Testis (tissue), 3 donors: Measurements from ENCODE around the gene HBEGF. TPM values are rescaled to one million over a fixed set of nuclear protein-coding genes. Genes with fewer than 3 reads are reported as not detected.
A peak's percentile ranks its signal among the peaks of the same experiment; 100 is the strongest.

Experiments used
- DNase-seq: peaks from one replicate; pipeline ENCODE4 v3.0.0-alpha.2; 2019
- H3K27ac ChIP-seq, 2 donors: fragments of 200-600 bp; sonication (generic); one replicate each; pipeline ENCODE4 v1.5.1; 2019
- H3K27me3 ChIP-seq: fragments of 200-600 bp; sonication (generic); one replicate; pipeline ENCODE4 v1.5.1; 2019
- H3K36me3 ChIP-seq: fragments of 200-600 bp; sonication (generic); one replicate; pipeline ENCODE4 v1.5.1; 2017; ENCODE audit warnings: low read depth; ENCODE audit errors: missing control alignments
- H3K4me1 ChIP-seq: fragments of 200-600 bp; sonication (generic); one replicate; pipeline ENCODE4 v1.5.1; 2019
- H3K4me3 ChIP-seq, 2 donors: fragments of 200-600 bp; sonication (generic); one replicate each; pipeline ENCODE4 v1.5.1; 2017 to 2019
- H3K9me3 ChIP-seq: fragments of 200-600 bp; sonication (generic); one replicate; pipeline ENCODE4 v1.5.1; 2017
- CTCF ChIP-seq, 3 experiments: fragments of 450-650 bp in 2 of 3; fragments of 200-600 bp in 1 of 3; sonication (generic) in 1 of 3; IDR thresholded peaks; one replicate each; pipeline ENCODE4 v1.5.1; 2016 to 2019; ENCODE audit warnings: antibody characterized with exemption in 3 of 3, mild to moderate bottlenecking in 2 of 3, moderate library complexity in 1 of 3
- POLR2A ChIP-seq: fragments of 450-650 bp; IDR thresholded peaks from one replicate; pipeline ENCODE4 v1.6.1; 2017; ENCODE audit warnings: antibody characterized with exemption, mild to moderate bottlenecking, moderate library complexity
- WGBS, 2 donors: methylation state at CpG; one replicate each; pipeline ENCODE4 v1.1.5; 2018; 5-methylcytosine and 5-hydroxymethylcytosine counted together
- intact Hi-C: fragments of 100-400 bp; cut with DNase I; formaldehyde crosslinking; loops from one replicate; pipeline ENCODE4 v1.15.1; 2023; ENCODE audit warnings: low total_unique reads
- polyA plus RNA-seq: library from polyadenylated mRNA; stranded (reverse); fragments of 350-450 nt; fragmentation: Illumina TruSeq; extraction: RNeasy Lipid Tissue Mini Kit (QIAGEN cat#74804); gene quantifications from one replicate; pipeline ENCODE4 v1.2.3, GENCODE V29; 2014; ENCODE audit warnings: low read depth, low replicate concordance; ENCODE audit not compliant: insufficient read depth
- total RNA-seq, 2 donors: library from RNA; depleted of rRNA; stranded (reverse); fragments of >200 nt; gene quantifications; one replicate each; pipeline ENCODE4 v1.2.3, GENCODE V29; 2016

The HBEGF gene
- total and polyA plus RNA-seq, 3 donors from 2014 or later, result 8.2 to 23.9 (median 23.2) TPM

GRCh38 chr5:140372971-140373487 is 26.6 kb upstream of the HBEGF start:
- Histone ChIP-seq H3K4me1 (peaks cover 7% of the 10 kb centered on the region), H3K27me3 (no peaks in the 10 kb centered on the region), H3K27ac (no peak overlapping the region), H3K4me3 (no peak overlapping the region), H3K9me3 (no peaks in the 10 kb centered on the region), H3K36me3 (no peaks in the 10 kb centered on the region)
- 25 to 28% methylated on average over 2 of the region's 2 CpGs for WGBS, 2 donors
- peak; percentile 80 for DNase-seq
- TF ChIP-seq POLR2A, result no peak
- peak; percentile 48 to 82 (median 71) for TF ChIP-seq CTCF (IDR thresholded peaks at IDR 0.05)
- intact Hi-C loops, result loop anchor here (10.0 kb wide), 1 partner anchor 342 kb away; no protein-coding TSS in a partner anchor

- Histone ChIP-seq H3K36me3 (no peaks in the 10 kb centered on the region), H3K27me3 (no peaks in the 10 kb centered on the region), H3K27ac (no peak overlapping the region), H3K4me3 (no peak overlapping the region), H3K4me1 (peaks cover 7% of the 10 kb centered on the region), H3K9me3 (no peaks in the 10 kb centered on the region)
- no peak for TF ChIP-seq POLR2A
- TF ChIP-seq CTCF (IDR thresholded peaks at IDR 0.05), result no peak
- DNase-seq, result no peak
- WGBS, 2 donors, result 79 to 92% methylated on average over 3 of the region's 3 CpGs
- intact Hi-C loops, result loop anchor here (10.0 kb wide), 1 partner anchor 343 kb away; no protein-coding TSS in a partner anchor
Measured at GRCh38 chr5:140371356-140372151, 25.2 kb upstream of the HBEGF start.

GRCh38 chr5:140367256-140368013 is 21.0 kb upstream of the HBEGF start:
- H3K27ac ChIP-seq, result no peak overlapping the region
- no peaks in the 10 kb centered on the region for H3K27me3 ChIP-seq
- TF ChIP-seq POLR2A, result no peak
- TF ChIP-seq CTCF (IDR thresholded peaks at IDR 0.05), result no peak
- no peaks in the 10 kb centered on the region for H3K4me1 ChIP-seq
- no peaks in the 10 kb centered on the region for H3K9me3 ChIP-seq
- intact Hi-C loops, result no loop called here
- H3K4me3 ChIP-seq, result no peak overlapping the region
- WGBS, 2 donors, result 91 to 93% methylated on average over 3 to 8 of the region's 8 CpGs
- no peak for DNase-seq
- H3K36me3 ChIP-seq, result no peaks in the 10 kb centered on the region

DNA sequence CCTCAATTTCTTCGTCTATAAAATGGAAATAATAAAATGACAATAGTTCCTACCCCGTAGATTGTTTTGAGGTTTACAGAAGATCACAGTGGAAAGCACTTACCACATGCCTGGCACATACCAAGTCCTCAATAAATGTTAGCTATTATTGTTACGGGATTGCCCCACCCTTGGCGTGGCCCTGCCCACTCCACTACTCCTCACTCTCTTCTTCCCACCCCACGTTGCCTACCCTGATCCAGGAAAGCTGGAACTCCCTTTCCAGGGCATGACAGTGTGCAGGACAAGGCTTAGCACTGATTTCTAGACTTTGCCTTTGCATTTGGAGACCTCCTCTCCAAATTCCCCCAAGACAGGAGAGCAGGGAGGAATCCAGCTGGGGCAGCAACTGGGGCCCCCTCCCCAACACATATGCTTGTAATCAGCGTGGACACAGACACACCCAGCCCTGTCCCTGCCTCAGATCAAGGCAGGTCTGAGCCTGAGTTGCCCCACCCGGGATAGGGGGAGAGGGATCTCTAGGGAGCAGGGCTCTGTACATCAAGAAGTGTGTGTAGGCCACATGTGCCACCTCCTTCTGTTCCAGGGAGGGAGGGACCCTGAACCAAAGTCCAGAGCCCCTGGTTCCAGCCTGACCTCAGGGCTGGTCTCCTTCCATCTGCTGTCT is 20.3 kb upstream of the HBEGF start:
- 80% methylated on average over 6 to 7 of the region's 7 CpGs for WGBS, 2 donors
- H3K4me1 ChIP-seq, result no peaks in the 10 kb centered on the region
- intact Hi-C loops, result no loop called here
- no peak overlapping the region for H3K27ac ChIP-seq
- no peak for TF ChIP-seq POLR2A
- TF ChIP-seq CTCF (IDR thresholded peaks at IDR 0.05), result no peak
- no peak overlapping the region for H3K4me3 ChIP-seq
- no peak for DNase-seq
- no peaks in the 10 kb centered on the region for H3K27me3 ChIP-seq
- H3K36me3 ChIP-seq, result no peaks in the 10 kb centered on the region
- H3K9me3 ChIP-seq, result no peaks in the 10 kb centered on the region
